WERI-Rb-1 (cell line): Measurements from ENCODE around the gene WDR64.

Source experiments
- DNase-seq: peaks from one replicate; pipeline ENCODE4 v3.0.0-alpha.2; 2020
- H3K27ac ChIP-seq: fragments of 250-450 bp; sonication (Bioruptor Pico); 2 replicates; pipeline ENCODE4 v1.5.1; 2020; ENCODE audit warnings: mild to moderate bottlenecking, moderate library complexity
- H3K27me3 ChIP-seq: fragments of 250-450 bp; sonication (Bioruptor Pico); 2 replicates; pipeline ENCODE4 v1.5.1; 2021; ENCODE audit warnings: mild to moderate bottlenecking, low read depth, moderate library complexity; ENCODE audit not compliant: insufficient read depth, severe bottlenecking
- H3K36me3 ChIP-seq: fragments of 250-450 bp; sonication (Bioruptor Pico); 2 replicates; pipeline ENCODE4 v1.5.1; 2020; ENCODE audit warnings: mild to moderate bottlenecking, moderate library complexity
- H3K4me3 ChIP-seq: 2 replicates; pipeline ENCODE4 v1.5.1; 2011; ENCODE audit warnings: low read depth, mild to moderate bottlenecking, control low read depth, low read length
- H3K9me3 ChIP-seq: fragments of 250-450 bp; sonication (Bioruptor Pico); 2 replicates; pipeline ENCODE4 v1.5.1; 2021; ENCODE audit warnings: mild to moderate bottlenecking, moderate library complexity; ENCODE audit not compliant: severe bottlenecking
- CTCF ChIP-seq: IDR thresholded peaks from 2 replicates; pipeline ENCODE4 v1.5.1; 2011; ENCODE audit warnings: low read depth, mild to moderate bottlenecking, control low read depth, inconsistent platforms, low read length

The WDR64 gene

GRCh38 chr1:241711326-241711725, 59.2 kb downstream of the WDR64 start:
- Histone ChIP-seq H3K27ac (no peak overlapping the region), H3K4me3 (no peak overlapping the region), H3K9me3 (peaks cover 5% of the 10 kb centered on the region), H3K27me3 (peaks cover 54% of the 10 kb centered on the region), H3K36me3 (no peaks in the 10 kb centered on the region)
- TF ChIP-seq CTCF: no peak
- DNase-seq: no peak

GRCh38 chr1:241713316-241713715, 61.2 kb downstream of the WDR64 start:
- Histone ChIP-seq H3K4me3 (no peak overlapping the region), H3K9me3 (peaks cover 5% of the 10 kb centered on the region), H3K27me3 (peaks cover 64% of the 10 kb centered on the region), H3K36me3 (no peaks in the 10 kb centered on the region), H3K27ac (no peak overlapping the region)
- DNase-seq: no peak
- TF ChIP-seq CTCF: no peak

- no peak overlapping the region for H3K27ac ChIP-seq
- H3K9me3 ChIP-seq: peaks cover 5% of the 10 kb centered on the region
- no peak overlapping the region for H3K4me3 ChIP-seq
- no peaks in the 10 kb centered on the region for H3K36me3 ChIP-seq
- peaks cover 57% of the 10 kb centered on the region for H3K27me3 ChIP-seq
- no peak for TF ChIP-seq CTCF
- no peak for DNase-seq
These were observed 62.5 kb downstream of the WDR64 start for GRCh38 chr1:241714321-241715218.

- no peak for TF ChIP-seq CTCF
- H3K9me3 ChIP-seq: peaks cover 5% of the 10 kb centered on the region
- H3K27ac ChIP-seq: no peak overlapping the region
- H3K4me3 ChIP-seq: no peak overlapping the region
- peaks cover 53% of the 10 kb centered on the region for H3K27me3 ChIP-seq
- no peaks in the 10 kb centered on the region for H3K36me3 ChIP-seq
- DNase-seq: no peak
These were observed 63.4 kb downstream of the WDR64 start for GRCh38 chr1:241715435-241715834.

GRCh38 chr1:241715956-241716355, 63.9 kb downstream of the WDR64 start:
- TF ChIP-seq CTCF: no peak
- DNase-seq: no peak
- Histone ChIP-seq H3K36me3 (no peaks in the 10 kb centered on the region), H3K4me3 (no peak overlapping the region), H3K27me3 (peaks cover 50% of the 10 kb centered on the region), H3K9me3 (peaks cover 7% of the 10 kb centered on the region), H3K27ac (no peak overlapping the region)
